Urothelium cell line (cell line): ENCODE results near the gene PDE6B.

Source experiments
- DNase-seq: peaks from one replicate; pipeline ENCODE4 v3.0.0; 2011; ENCODE audit warnings: low spot score, mixed read lengths
- FAIRE-seq: peaks from 2 replicates; lab custom pipeline; 2011; peaks lifted over from hg19 to GRCh38; lab: Jason Lieb, UNC

PDE6B gene

GRCh38 chr4:654871-655463, 29.6 kb downstream of the PDE6B start:
- DNase-seq (no peak), FAIRE-seq (no peak)

GRCh38 chr4:655464-656151, 30.2 kb downstream of the PDE6B start:
- DNase-seq: no peak

GRCh38 chr4:656436-657337, 31.3 kb downstream of the PDE6B start:
- no peak for FAIRE-seq
- DNase-seq: no peak

More at GRCh38 chr4:655464-656151, 30.2 kb downstream of the PDE6B start:
- no peak for FAIRE-seq

DNA sequence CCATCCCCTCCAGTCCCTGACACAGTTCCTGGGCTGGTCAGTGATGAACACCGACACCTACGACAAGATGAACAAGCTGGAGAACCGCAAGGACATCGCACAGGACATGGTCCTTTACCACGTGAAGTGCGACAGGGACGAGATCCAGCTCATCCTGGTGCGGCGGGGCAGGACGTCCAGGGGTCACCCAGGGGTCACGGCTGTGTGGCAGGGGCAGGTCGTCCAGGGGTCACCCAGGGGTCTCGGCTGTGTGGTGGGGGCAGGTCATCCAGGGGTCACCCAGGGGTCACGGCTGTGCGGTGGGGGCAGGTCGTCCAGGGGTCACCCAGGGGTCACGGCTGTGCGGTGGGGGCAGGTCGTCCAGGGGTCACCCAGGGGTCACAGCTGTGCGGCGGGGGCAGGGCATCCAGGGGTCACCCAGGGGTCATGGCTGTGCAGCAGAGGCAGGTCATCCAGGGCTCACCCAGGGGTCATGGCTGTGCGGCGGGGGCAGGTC, 32.0 kb downstream of the PDE6B start:
- DNase-seq (no peak), FAIRE-seq (no peak)

GRCh38 chr4:657834-658667, 32.7 kb downstream of the PDE6B start:
- DNase-seq (no peak), FAIRE-seq (no peak)

GRCh38 chr4:658681-659667, 33.6 kb downstream of the PDE6B start:
- no peak for DNase-seq
- no peak for FAIRE-seq

GRCh38 chr4:659851-660250, 34.5 kb downstream of the PDE6B start:
- FAIRE-seq: no peak

DNA sequence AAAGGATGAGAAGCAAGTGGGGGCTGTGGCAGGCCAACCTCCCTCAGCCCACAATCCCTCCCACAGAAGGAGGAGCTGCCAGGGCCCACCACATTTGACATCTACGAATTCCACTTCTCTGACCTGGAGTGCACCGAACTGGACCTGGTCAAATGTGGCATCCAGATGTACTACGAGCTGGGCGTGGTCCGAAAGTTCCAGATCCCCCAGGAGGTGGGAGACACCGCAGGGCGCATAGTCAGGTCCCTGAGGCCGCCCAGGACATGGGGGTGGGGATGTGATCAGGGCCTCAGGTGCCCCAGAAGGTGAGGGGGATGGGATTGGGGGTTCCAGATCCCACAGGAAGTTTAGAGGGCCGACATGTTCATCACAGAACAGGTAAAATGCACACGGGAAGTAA, 35.0 kb downstream of the PDE6B start:
- FAIRE-seq (no peak), DNase-seq (no peak)

More at GRCh38 chr4:659851-660250, 34.5 kb downstream of the PDE6B start:
- no peak for DNase-seq

- no peak for DNase-seq
- FAIRE-seq: no peak
These were observed 35.9 kb downstream of the PDE6B start for GRCh38 chr4:661231-661630.

DNA sequence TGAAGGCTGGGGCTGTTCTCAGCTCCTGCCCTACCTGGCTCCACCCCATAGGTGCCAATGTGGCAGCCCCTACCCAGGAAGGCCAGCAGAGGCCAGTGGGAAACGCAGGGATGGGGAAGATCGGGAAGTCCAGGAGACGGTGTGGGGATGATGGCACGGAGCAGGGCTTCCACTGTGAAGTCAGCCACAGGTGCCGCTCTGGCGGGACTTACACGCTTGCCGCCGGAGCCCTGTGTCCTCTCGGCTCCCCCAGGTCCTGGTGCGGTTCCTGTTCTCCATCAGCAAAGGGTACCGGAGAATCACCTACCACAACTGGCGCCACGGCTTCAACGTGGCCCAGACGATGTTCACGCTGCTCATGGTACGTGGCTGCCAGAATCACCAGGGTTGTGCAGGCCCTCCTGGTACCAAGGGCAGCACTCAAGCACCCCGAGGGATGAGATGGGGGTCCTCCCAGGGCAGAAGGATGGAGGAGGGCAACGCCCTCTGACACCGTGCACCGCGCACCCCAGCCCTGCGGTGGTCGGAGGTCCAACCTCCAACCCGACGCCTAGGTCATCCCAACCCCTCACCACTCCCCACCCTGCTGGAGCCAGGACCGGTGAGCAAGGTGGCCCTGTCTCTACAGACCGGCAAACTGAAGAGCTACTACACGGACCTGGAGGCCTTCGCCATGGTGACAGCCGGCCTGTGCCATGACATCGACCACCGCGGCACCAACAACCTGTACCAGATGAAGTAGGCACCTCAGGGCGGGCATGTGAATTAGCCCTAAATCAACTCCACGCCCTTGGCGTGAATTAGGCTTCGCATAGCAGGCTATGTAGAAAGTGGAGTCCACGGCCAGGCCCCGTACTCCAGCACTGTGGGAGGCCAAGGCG, 36.7 kb downstream of the PDE6B start:
- FAIRE-seq (no peak), DNase-seq (no peak)

DNA sequence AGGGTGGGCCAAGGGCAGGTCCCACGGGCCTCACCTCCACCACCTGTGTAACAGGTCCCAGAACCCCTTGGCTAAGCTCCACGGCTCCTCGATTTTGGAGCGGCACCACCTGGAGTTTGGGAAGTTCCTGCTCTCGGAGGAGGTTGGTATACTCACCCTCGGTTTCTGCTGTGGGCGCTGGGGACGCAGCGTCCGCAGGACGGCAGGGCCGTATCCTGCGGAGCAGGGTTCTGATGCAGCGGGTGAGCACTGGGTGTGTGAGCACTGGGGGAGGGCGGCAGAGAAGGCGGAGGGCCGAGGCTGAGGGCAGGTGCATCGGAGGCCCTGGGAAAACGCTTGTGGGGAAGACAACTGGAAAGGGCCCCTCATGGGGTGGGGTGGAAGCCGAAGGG, 37.7 kb downstream of the PDE6B start:
- FAIRE-seq: no peak
- no peak for DNase-seq

GRCh38 chr4:663438-664428, 38.4 kb downstream of the PDE6B start:
- FAIRE-seq (no peak), DNase-seq (peak; percentile 48)

GRCh38 chr4:664713-665231, 39.4 kb downstream of the PDE6B start:
- DNase-seq: no peak
- FAIRE-seq: no peak

GRCh38 chr4:665381-665750, 40.0 kb downstream of the PDE6B start:
- DNase-seq (no peak), FAIRE-seq (no peak)

DNA sequence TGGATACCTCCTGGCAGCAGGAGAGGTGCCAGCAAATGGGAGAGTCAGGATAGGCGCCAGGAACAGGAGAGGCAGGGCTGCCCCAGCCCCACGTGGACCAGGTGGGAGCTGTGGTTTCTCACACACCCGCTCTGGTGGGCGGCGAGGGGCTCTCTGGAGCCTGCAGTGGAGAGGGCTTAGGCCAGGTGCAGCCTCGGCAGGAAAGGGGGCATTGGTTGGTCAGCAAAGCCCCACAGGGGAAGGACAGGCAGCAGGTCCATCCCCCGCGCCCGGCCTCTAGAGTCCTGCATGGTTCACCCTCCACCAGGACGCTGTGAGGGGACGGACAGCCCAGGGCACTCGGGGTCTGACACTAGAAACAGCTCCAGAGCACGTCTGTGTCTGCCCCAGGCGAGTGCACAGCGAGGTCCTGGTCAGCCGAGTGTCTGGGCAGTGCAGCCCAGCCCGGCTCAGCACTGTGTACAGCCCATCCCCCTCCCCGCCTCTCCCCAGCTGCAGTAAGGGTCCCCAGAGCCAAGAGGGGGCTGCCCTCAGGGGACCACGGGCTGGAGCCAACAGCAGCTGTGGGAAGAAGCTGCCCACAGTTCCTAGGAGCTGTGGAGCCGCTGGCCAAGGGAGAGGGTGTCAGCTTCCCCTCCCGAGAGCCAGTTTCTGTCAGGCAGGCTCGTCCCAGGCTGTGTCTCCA, 40.5 kb downstream of the PDE6B start:
- FAIRE-seq (no peak), DNase-seq (no peak)

DNA sequence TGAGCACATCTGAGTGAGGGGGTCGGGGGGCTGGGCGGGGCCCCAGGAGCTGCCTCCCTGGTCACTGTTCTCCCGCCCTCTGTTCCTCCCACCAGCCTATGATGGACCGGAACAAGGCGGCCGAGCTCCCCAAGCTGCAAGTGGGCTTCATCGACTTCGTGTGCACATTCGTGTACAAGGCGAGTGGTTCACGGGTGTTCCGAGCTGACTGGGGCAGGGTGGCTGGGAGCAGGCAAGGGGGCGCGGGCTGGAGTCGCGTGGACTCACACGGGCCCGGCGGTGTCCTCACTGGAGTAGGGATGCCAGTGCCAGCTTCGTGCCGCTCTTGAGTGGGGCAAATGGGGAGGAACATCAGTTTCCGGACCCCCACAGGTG, 41.0 kb downstream of the PDE6B start:
- no peak for FAIRE-seq
- DNase-seq: no peak
